Activated CD4-positive, CD25-positive, alpha-beta regulatory T cell treated with anti-CD3 and anti-CD28 coated beads, Interleukin-2, amount 50 U/mL, for 72 hours (primary cell): ENCODE data around the gene HMMR.
"Not testable (repeated sequence)": the region's sequence is repeated elsewhere in the genome, so short reads cannot be mapped to it uniquely, and the experiment has no call there.

Experiments used
- DNase-seq: peaks from one replicate; pipeline ENCODE4 v3.0.0; 2021

The HMMR gene

GRCh38 chr5:163506726-163507125 is 46.3 kb downstream of the HMMR start:
- no peak for DNase-seq

DNA sequence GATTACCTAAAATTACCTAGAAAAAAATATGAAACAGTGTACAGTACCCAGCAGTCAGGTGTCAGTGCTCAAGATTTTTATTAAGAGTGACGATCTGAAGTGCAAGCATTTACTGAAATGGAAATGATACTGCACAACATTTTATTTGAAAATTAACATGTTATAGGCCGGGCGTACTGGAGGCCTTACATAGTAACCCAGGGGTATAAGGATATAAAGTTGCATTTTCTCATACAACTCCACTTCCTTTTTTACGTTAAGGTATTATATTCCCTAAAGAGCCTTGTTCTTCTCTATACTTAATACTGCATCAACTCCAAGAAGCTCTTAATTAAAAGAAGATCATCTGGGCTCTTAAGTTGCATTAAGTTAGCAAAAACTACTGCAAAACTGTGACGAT is 48.3 kb downstream of the HMMR start:
- DNase-seq = no peak

DNA sequence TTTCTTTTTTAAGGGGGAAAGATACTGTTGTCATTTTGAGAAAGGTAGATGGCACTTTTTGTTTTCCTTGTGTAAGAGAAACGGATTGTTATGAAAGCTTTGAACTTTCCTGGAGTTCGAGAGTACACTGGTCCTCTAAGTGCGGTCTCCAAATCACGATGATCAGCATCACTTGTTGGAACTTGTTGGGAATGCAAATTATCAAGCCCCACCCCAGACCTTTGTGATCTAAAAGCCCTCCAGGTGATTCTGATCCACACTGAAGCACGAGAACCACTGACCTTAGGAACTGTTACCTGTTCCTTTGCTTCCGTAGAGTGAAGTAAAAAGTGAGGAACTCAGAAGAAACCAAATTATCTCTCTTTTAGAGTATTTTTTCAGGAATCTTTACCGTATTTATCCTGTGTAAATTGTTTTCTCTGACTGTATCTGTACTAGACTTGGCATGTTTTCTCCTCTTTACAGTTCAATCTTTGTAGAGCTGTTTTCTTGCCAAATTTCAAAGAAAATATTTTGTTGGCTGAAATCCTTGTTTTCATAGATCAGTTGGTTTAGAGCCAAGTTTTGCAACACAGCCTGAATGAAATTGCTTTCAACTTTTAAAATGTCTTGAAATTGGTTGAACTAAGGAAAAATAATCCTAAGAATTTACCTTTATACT is 49.0 kb downstream of the HMMR start:
- DNase-seq = no peak

DNA sequence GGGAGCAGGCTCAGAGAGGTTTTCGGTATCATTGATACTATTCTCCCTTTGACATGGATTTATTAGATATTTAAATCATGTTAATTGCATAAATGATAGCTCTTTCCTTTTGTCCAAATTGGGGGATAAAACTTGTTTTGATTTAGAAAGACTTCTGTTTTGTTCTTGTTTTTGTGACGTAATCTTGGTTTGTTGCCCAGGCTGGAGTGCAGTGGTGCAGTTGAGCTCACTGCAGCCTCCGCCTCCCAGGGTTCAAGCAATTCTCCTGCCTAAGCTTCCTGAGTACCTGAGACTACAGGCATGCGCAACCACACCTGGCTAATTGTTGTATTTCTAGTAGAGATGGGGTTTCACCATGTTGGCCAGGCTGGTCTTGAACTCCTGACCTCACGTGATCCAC is 52.1 kb downstream of the HMMR start:
- no peak for DNase-seq

- DNase-seq = no peak
Observed at GRCh38 chr5:163525096-163525495, 64.7 kb downstream of the HMMR start.

GRCh38 chr5:163529698-163530097 is 69.3 kb downstream of the HMMR start:
- no peak for DNase-seq

DNA sequence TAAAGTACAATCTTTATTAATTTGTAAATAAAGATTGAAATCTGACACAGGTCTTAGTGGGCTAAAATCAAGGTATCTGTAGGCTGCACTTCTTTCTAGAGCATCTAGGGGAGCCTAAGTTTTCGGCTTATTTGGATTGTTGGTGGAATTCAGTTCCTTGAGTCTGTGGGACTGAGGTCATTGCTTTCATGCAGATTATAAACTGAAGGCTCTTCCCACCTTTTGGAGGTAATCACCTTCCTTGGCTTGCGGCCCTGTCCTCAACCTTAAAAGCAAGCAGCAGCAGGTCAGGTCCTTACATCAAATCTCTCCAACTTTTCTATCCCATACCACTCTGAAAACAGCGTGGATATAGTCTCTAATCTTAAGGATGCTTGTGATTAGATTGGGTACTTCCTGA is 70.8 kb downstream of the HMMR start:
- DNase-seq = no peak

- no peak for DNase-seq
Observed at GRCh38 chr5:163532171-163533084, 72.0 kb downstream of the HMMR start.

DNA sequence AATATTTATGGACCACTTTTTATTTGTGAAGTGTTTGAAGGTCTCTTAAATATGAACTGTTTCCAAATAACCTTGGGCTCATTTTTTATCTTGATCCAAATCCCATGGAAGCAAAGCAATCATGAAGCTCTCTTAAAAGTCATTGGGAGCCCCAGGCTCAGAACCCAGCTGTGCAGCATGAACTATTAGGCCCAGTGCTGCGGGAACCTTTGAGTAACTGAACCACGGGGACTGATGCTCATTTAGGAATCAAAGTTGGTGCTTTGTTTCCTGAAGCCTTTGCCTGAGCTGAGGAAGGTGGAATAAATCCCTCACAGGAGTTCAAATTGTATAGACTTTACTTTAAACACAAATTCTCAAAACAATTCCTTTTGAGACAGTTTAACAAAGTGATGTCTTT is 72.8 kb downstream of the HMMR start:
- DNase-seq = no peak

DNA sequence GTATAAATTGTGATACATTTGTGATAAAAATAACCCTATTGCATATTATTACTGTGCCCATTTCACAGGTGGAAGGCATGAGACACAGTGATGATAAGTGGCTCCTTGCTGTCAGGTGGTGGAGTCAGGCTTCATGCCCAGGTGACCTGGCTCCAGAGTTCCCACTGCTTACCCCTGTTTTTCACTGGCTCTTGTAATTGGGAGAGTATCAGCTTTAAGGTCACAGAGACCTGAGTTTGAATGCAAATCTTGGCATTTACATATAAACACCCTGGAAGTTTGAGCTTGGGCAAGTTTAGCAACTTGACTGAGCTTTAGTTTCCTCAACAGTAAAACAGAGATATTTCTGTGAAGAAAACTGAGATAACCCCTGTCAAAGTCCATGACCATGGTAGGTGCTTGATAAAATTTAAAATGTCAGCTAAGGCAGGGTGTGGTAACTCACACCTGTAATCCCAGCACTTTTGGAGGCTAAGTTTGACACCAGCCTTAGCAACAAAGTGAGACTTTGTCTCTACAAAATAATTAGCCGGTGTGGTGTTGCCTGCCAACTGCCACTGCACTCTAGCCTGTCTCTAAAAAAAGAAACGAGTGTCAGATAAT is 74.2 kb downstream of the HMMR start:
- DNase-seq = no peak

GRCh38 chr5:163535290-163535689 is 74.9 kb downstream of the HMMR start:
- no peak for DNase-seq

DNA sequence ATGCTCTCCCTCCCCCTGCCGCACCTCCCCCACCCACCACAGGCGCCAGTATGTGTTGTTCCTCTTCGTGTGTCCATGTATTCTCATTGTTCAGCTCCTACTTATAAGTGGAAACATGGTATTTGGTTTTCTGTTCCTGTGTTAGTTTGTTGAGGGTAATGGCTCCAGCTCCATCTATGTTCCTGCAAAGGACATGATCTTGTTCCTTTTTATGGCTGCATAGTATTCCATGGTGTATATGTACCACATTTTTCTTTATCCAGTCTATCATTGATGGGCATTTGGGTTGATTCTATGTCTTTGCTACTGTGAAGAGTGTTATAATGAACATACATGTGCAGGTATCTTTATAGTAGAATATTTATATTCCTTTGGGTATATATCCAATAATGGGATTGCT is 76.0 kb downstream of the HMMR start:
- DNase-seq = not testable (repeated sequence)

GRCh38 chr5:163540696-163541095 is 80.3 kb downstream of the HMMR start:
- DNase-seq = no peak
